ENCODE data around the gene CHAF1A. TPM values are rescaled to one million over a fixed set of nuclear protein-coding genes. Genes with fewer than 3 reads are reported as not detected.

CHAF1A gene
- total and polyA plus RNA-seq, 2 donors (not counting 1 experiment from before 2014, with no cell fraction given): 5.9 TPM

DNA sequence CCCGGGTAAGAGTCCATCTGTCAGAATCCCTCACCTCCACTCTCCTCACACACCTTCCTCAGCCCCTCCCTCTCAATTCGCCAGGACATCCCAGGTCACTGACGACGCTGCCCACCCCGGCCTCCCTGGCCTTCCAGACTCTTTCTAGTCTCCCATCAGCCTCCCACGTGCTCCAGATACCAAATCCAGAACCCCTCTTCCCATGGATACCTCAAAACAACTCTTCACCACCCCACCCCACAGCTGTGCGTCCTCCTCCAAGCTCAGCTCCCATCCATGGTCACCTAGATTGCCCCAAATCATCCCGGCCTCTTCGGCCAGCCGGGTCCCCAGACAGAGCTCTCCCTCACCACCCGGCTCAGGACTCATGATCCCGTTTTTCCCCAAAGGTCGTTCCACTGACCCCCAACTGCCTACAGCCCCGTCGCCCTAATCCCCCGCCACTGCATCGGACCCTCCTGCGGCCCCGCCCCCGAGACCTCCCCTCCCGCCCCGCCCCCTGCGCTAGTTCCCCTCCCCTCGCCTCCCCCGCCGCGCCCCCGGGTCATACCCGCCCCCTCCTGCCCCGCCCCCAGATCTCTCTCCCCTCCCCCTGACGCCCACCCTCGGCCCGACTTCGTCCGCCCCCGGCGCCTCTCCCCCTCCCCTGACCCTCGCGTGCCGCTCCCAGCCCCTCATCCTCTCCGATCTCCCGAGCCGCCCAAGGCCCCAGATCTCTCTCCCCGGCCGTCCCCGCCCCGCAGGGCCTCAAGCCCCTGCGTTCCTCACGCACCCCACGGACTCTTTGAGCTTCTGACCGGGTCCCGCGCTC, 54.6 kb downstream of the CHAF1A start:
- no peaks in the 10 kb centered on the region for H4K20me1 ChIP-seq (ENCODE audit: control insufficient read depth, extremely low read depth, insufficient read depth, low read length)
- H3K36me3 ChIP-seq (ENCODE audit: control insufficient read depth, insufficient read depth, low read length): peaks cover 22% of the 10 kb centered on the region
- H2AFZ ChIP-seq (ENCODE audit: low read length): no peak overlapping the region
- peak overlapping the region; percentile 99 for H3K4me2 ChIP-seq (ENCODE audit: extremely low read depth, insufficient read depth, low read length)
- H3K27ac ChIP-seq (ENCODE audit: insufficient read depth, low read length): peak overlapping the region; percentile 92
- H3K4me1 ChIP-seq (ENCODE audit: control insufficient read depth, extremely low read depth, insufficient read depth, low read length): peaks cover 15% of the 10 kb centered on the region
- DNase-seq (ENCODE audit: low read depth in 2 of 2): peak; percentile 59 to 74
- H3K79me2 ChIP-seq (ENCODE audit: control insufficient read depth, insufficient read depth, low read length): peaks cover 27% of the 10 kb centered on the region
- no peaks in the 10 kb centered on the region for H3K9me3 ChIP-seq (ENCODE audit: control insufficient read depth, insufficient read depth, low read depth, low read length)
- TF ChIP-seq EZH2 (IDR thresholded peaks at IDR 0.05; ENCODE audit: low read length, missing control alignments): no peak
- TF ChIP-seq, protein P1, sequence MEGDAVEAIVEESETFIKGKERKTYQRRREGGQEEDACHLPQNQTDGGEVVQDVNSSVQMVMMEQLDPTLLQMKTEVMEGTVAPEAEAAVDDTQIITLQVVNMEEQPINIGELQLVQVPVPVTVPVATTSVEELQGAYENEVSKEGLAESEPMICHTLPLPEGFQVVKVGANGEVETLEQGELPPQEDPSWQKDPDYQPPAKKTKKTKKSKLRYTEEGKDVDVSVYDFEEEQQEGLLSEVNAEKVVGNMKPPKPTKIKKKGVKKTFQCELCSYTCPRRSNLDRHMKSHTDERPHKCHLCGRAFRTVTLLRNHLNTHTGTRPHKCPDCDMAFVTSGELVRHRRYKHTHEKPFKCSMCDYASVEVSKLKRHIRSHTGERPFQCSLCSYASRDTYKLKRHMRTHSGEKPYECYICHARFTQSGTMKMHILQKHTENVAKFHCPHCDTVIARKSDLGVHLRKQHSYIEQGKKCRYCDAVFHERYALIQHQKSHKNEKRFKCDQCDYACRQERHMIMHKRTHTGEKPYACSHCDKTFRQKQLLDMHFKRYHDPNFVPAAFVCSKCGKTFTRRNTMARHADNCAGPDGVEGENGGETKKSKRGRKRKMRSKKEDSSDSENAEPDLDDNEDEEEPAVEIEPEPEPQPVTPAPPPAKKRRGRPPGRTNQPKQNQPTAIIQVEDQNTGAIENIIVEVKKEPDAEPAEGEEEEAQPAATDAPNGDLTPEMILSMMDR (conservative IDR thresholded peaks at IDR 0.05 in 1 of 2, IDR thresholded peaks at IDR 0.05 in 1 of 2; ENCODE audit: low read depth in 1 of 2, low read length in 2 of 2): no peak
- peak overlapping the region; percentile 81 for H3K9ac ChIP-seq (ENCODE audit: insufficient read depth, low read length)
- H3K4me3 ChIP-seq (replicated peaks in 1 of 4; ENCODE audit: control extremely low read depth in 1 of 4, insufficient read depth in 1 of 4, low read depth in 3 of 4, low read length in 4 of 4): peak overlapping the region; percentile 62 to 94 (median 74)
- no peaks in the 10 kb centered on the region for H3K27me3 ChIP-seq (ENCODE audit: control insufficient read depth, insufficient read depth, low read length)

DNA sequence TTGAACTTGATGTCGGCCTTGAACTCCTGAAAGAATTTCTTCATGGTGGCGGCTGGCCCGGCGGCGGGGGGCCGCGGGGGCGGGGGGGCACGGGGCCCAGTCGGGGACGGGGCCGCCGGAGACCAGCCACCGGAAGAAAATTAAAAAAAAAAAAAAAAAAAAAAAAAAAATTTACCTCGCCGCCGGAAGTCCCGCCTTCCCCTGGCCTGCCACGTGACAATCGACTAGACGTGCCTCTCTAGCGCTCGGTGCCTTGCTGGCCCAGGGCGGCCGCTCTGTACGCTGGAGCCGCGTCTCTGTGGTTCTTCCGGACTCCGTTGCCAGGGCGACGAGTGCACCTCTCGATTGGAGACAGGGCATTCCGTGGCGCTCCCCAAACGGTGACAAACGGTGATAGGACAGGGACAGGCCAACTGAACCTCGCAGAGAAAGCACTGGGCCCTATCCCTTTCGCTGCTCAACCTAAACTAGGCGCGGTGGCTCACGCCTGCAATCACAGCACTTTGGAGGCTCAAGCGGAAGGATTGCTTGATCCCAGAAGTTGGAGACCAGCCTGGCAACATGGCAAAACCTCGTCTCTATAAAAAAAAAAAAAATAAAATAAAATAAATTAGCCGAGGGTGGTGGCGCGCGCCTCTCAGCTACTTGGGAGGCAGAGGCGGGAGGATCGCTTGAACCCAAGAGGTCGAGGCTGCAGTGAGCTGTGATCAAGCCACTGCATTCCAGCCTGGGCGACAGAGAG, 55.4 kb downstream of the CHAF1A start, which contains the start of gene UBXN6:
TSS of gene UBXN6 (minus strand) at position 141 of the 742 bp plus-strand sequence. CDS start at position 44, 97 bp downstream.
- DNase-seq (ENCODE audit: low read depth in 2 of 2): peak; percentile 99
- peak within 1 kb of the TSS; percentile 92 for H3K27ac ChIP-seq (ENCODE audit: insufficient read depth, low read length)
- H4K20me1 ChIP-seq (ENCODE audit: control insufficient read depth, extremely low read depth, insufficient read depth, low read length): no peaks in the 10 kb centered on the region
- H3K9me3 ChIP-seq (ENCODE audit: control insufficient read depth, insufficient read depth, low read depth, low read length): no peaks in the 10 kb centered on the region
- peak within 1 kb of the TSS; percentile 99 for H3K4me2 ChIP-seq (ENCODE audit: extremely low read depth, insufficient read depth, low read length)
- peak within 1 kb of the TSS; percentile 99 for H2AFZ ChIP-seq (ENCODE audit: low read length)
- H3K4me1 ChIP-seq (ENCODE audit: control insufficient read depth, extremely low read depth, insufficient read depth, low read length): peaks cover 15% of the 10 kb centered on the region
- H3K27me3 ChIP-seq (ENCODE audit: control insufficient read depth, insufficient read depth, low read length): no peaks in the 10 kb centered on the region
- TF ChIP-seq, protein P1 (conservative IDR thresholded peaks at IDR 0.05 in 1 of 2, IDR thresholded peaks at IDR 0.05 in 1 of 2; ENCODE audit: low read depth in 1 of 2, low read length in 2 of 2): no peak
- no peak for TF ChIP-seq EZH2 (IDR thresholded peaks at IDR 0.05; ENCODE audit: low read length, missing control alignments)
- peak within 1 kb of the TSS; percentile 81 for H3K9ac ChIP-seq (ENCODE audit: insufficient read depth, low read length)
- H3K36me3 ChIP-seq (ENCODE audit: control insufficient read depth, insufficient read depth, low read length): peaks cover 15% of the 10 kb centered on the region
- H3K79me2 ChIP-seq (ENCODE audit: control insufficient read depth, insufficient read depth, low read length): peaks cover 27% of the 10 kb centered on the region
- peak within 1 kb of the TSS; percentile 65 to 94 (median 78) for H3K4me3 ChIP-seq (replicated peaks in 1 of 4; ENCODE audit: control extremely low read depth in 1 of 4, insufficient read depth in 1 of 4, low read depth in 3 of 4, low read length in 4 of 4)
